Central memory CD4-positive, alpha-beta T cell (primary cell): ENCODE measurements around the gene BCL2.

ENCODE experiments used
- DNase-seq: peaks from one replicate; pipeline ENCODE4 v3.0.0; 2022

The BCL2 gene

GRCh38 chr18:63154350-63155152, 165.0 kb downstream of the BCL2 start:
- no peak for DNase-seq

- DNase-seq = no peak
Observed at GRCh38 chr18:63152791-63153190, 166.8 kb downstream of the BCL2 start.

DNA sequence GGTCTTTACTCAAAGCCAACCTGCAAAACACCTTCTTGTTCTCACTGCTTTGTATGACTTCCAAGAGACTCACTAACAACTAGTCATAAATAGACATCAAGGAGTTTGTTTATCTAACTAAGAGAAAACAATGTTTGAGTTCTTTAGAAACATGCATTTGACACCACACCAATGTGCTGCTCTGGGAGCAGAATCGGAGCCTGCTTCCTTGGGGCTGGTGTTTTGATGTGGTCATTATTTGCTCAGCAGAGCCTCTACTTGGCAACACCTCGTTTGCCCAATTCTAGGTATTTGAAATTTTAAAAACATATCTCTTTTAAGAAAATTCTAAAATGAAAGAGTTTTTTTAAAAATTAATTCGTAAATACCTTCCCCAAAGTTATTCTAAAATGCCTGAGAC, 167.5 kb downstream of the BCL2 start:
- peak; percentile 43 for DNase-seq

DNA sequence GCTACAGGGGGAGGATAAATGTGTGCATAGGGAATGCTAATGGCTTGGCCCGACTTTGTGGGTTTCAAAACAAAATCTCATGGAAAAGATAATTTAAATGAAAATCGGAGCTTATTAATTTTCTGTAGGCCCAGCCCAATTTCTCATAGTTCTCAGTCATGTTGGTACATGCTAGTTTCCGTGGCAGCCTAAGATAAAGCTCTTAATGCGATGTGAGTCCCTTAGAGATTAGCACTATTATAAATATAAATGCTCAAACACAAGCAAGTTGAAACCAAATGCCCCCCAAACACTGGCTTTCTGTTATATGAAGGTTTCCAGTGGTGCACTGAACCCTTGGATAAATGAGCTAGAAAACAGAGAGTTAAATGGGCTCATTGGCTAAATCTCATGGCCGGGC, 168.0 kb downstream of the BCL2 start:
- DNase-seq = no peak

- DNase-seq = no peak
Observed at GRCh38 chr18:63150942-63151421, 168.6 kb downstream of the BCL2 start.

GRCh38 chr18:63150326-63150725, 169.2 kb downstream of the BCL2 start:
- no peak for DNase-seq

DNA sequence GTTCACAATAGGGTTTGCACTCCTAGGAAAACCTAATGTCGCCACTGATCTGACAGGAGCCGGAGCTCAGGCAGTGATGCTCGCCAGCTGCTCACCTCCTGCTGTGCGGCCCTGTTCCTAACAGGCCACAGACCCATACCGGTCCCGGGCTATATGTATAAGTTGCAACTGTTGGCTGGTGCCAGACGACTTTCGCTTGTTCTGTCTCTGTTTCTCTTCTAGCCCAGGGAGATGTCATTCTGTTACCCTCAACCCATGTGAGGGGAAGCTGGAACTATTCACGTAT, 170.3 kb downstream of the BCL2 start:
- DNase-seq = no peak

DNA sequence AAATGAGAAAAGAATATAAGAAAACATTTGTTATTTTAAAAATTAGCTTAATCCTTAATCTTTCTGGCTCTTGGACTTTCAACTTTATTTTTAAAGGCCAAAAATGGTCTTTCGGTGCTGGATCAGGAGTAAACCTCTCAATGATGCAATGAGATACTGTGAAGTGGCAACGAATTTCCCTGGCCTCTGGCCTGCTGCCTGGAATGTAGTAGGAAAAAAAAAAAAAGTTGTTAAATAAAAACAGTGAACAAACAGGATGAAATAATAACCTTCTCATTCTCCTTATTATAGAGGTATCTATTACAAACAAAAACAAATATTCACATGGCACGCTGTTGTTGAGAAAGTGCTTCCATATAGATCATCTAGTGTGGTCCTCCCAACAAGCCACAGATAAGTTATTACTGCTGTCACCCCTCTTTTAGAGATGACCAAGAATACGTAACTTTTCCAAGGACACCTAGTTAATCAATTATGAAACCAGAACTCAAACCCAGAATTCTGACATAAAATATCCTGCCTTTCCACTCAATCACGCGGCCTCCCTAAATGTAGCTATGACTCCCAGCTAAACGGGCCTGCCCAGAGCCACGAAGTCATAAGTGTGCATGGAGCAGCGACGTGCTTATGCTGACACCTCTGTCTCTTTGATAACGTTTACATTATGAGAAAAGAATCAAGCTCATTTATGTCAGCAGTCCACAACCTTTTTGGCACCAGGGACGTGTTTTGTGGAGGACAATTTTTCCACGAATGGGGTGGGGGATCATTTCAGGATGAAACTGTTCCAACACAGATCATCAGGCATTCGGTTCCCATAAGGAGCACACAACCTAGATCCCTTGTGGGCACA, 170.9 kb downstream of the BCL2 start:
- DNase-seq = no peak

- no peak for DNase-seq
Observed at GRCh38 chr18:63147973-63148372, 171.6 kb downstream of the BCL2 start.

DNA sequence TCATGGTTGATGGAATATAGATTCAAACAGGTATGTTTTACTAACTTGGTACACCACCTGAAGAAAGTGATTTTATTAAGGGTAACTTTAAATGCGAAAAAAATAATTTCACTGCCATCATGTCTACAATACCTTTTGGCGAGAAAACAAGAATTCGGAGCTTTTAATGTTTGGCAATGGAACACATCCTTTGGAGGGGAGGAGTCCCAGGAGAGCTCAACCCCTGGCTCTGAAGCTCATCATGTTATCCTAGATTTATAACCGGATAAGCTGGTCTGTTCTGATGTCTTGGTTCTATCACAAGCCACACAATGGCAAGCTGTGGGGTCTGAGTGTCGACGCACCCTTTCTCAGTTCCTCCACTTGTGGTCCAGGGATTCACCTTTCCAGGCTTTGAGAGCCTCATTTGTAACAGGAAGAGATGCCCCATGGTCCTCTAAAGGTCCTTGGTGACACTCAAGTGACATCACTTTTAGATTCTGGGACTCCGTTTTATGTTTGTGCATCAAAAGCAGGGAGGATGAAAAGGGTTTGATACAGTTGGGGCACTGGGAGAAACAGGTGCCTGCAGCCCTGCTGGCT, 172.7 kb downstream of the BCL2 start:
- DNase-seq = no peak

- no peak for DNase-seq
Observed at GRCh38 chr18:63145851-63146555, 173.6 kb downstream of the BCL2 start.

- DNase-seq = no peak
Observed at GRCh38 chr18:63145166-63145850, 174.3 kb downstream of the BCL2 start.

- no peak for DNase-seq
Observed at GRCh38 chr18:63144748-63145147, 174.8 kb downstream of the BCL2 start.

DNA sequence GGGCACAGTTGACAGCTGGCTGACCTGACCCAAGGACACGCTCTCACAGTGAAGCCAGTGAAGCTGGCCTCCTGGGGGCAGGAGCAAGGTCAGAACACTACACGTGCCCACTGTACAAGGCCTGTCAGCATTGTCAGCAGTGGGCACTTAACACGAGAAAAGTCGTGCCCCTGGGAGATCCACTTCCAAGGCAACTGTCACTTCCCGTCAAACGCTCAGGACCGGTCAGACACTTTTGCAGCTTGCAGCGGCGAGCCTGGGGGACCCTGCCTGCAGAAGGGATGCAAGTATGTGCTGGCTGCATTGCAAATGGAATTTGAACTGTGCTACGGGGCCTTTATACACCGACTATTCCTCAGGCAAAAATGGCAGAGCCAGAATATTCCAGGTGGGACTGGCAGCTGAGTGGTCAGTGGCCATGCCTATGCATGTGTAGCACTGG, 176.2 kb downstream of the BCL2 start:
- DNase-seq = no peak

- DNase-seq = no peak
Observed at GRCh38 chr18:63142594-63143225, 176.9 kb downstream of the BCL2 start.

- DNase-seq = no peak
Observed at GRCh38 chr18:63141778-63142176, 177.8 kb downstream of the BCL2 start.

GRCh38 chr18:63140997-63141777, 178.4 kb downstream of the BCL2 start:
- DNase-seq = no peak

DNA sequence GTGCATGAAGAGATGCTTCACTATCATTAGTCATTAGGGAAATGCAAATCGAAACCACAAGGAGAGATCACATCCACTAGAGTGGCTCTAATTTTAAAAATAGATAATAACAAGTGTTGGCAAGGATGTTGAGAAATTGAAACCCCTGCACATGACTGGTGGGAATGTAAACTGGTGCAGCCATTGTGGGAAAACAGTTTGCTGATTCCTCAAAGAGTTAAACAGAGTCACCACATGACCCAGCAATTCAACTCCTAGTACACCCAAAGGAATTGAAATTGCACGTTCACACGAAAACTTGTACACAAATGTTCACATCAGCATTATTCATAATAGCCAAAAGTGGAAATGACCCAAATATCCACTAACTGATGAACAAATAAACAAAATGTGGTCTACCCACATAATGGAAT, 179.5 kb downstream of the BCL2 start:
- DNase-seq = no peak

DNA sequence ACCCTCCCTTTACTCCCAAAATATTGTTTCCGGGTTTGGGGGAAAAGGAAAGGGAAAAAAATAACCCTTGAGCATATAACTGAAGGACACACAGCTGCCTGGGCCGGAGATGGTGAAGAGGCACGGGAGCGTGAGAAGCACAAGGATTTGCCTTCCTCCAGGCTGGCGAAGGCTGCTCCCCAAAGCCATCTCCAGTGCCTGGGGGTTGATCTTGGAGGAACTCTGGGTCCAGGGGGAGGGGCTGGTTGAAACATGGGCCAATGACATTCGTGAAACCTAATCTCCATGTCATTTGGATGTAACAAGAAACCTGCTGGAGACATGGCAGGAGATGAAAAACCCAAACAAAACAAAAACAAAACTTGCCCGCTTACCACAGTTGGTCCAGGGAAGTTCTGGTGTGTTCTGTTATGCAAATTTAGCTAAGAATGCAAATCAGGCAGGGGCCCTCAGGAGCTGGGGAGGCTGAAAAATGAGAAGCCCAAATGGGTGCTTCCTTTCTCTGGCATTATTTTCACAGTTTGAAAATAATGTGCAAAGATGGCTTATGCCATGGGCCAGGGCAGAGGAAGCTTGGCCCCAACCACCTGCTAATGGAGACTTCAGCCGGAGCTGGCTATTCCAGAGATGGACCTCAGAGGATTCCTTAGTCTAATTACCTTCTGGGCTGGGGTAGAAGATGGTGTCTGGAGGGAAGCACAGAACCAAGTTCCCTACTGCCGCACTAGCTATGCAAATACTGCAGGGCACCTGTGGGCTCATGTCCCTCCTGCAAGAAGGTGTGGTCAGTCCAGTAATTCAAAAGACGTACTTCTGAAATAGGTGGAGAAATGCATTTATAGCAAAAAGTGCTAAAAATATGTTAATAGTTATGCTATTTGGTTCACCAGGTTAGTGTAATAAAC, 180.9 kb downstream of the BCL2 start:
- no peak for DNase-seq

DNA sequence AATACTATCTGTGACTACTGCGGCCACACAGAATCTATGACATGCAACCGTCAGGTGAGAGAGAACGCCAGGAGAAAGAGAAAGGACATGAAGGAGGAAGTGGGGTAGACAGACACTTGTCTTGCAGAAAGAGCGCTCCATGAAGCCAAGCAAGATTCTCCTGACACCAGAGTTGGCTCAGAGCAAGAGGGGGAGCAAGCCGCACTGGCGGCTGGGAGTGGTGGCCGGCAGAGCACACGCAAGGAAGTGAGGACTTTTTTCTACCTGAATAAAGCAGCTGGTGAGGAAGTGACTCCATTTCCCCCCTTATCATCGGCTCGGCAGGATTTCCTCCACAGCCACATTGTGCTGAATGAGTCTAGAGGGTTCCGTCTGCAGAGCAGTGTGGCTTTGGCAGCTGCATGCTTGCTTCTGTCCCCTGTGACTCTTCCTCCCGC, 181.6 kb downstream of the BCL2 start:
- DNase-seq = peak; percentile 68
